HEK293 (cell line): Measurements from ENCODE around the gene SLC38A1.

Source experiments
- CTCF ChIA-PET: fragments of 350-600 bp; formaldehyde crosslinking; extraction: SDS; loops from one replicate; lab custom pipeline; 2021; ENCODE audit warnings: antibody characterized with exemption; lab: Yijun Ruan, JAX
- POLR2A ChIA-PET: fragments of 300-600 bp; formaldehyde crosslinking; extraction: SDS; loops from one replicate; lab custom pipeline; 2020; ENCODE audit warnings: antibody characterized with exemption, inconsistent platforms; lab: Yijun Ruan, JAX
- H3K27ac ChIP-seq: fragments of 200-500 bp; sonication (Bioruptor generic); 2 replicates; pipeline ENCODE4 v1.5.1; 2014; ENCODE audit warnings: low read depth, low read length, control low read depth, inconsistent platforms; ENCODE audit errors: extremely low read depth
- H3K36me3 ChIP-seq, 2 experiments: fragments of 200-500 bp in 1 of 2; sonication (Bioruptor generic) in 1 of 2; 1 replicate in 1 of 2; 2 replicates in 1 of 2; pipeline ENCODE4 v1.5.1; 2014 to 2017; ENCODE audit warnings: inconsistent platforms in 2 of 2, low read length in 2 of 2; ENCODE audit not compliant: control insufficient read depth in 2 of 2, insufficient read depth in 1 of 2
- H3K4me1 ChIP-seq: fragments of 200-500 bp; sonication (Bioruptor generic); 2 replicates; pipeline ENCODE4 v1.5.1; 2014; ENCODE audit warnings: mild to moderate bottlenecking, low read length, inconsistent platforms; ENCODE audit not compliant: control insufficient read depth, insufficient read depth
- H3K4me3 ChIP-seq: 2 replicates; pipeline ENCODE4 v1.5.1; 2011; ENCODE audit warnings: low read depth, mild to moderate bottlenecking, control low read depth, low read length, moderate library complexity
- H3K9me3 ChIP-seq: fragments of 200-500 bp; sonication (Bioruptor generic); 2 replicates; pipeline ENCODE4 v1.5.1; 2014; ENCODE audit warnings: low read depth, low read length, inconsistent platforms; ENCODE audit not compliant: control insufficient read depth, insufficient read depth
- OSR2 ChIP-seq: fragments of 450-650 bp; formaldehyde crosslinking; IDR thresholded peaks from 2 replicates; pipeline ENCODE4 v1.5.1; 2016; ENCODE audit warnings: missing biosample characterization, missing genetic modification characterization
- PBX3 ChIP-seq: sonication (generic); formaldehyde crosslinking; IDR thresholded peaks from 2 replicates; pipeline ENCODE4 v1.8.1; 2022; ENCODE audit warnings: mild to moderate bottlenecking, moderate library complexity, missing genetic modification reagents
- ZEB2 ChIP-seq: fragments of 450-650 bp; formaldehyde crosslinking; IDR thresholded peaks from 2 replicates; pipeline ENCODE4 v1.5.1; 2016; ENCODE audit warnings: missing biosample characterization, missing genetic modification characterization
- ZNF10 ChIP-seq: fragments of 450-650 bp; formaldehyde crosslinking; IDR thresholded peaks from 2 replicates; pipeline ENCODE4 v1.5.1; 2017; ENCODE audit warnings: missing biosample characterization, missing genetic modification characterization
- ZNF114 ChIP-seq: fragments of 450-650 bp; formaldehyde crosslinking; IDR thresholded peaks from 2 replicates; pipeline ENCODE4 v1.5.0; 2017; ENCODE audit warnings: missing biosample characterization, missing genetic modification characterization
- ZNF274 ChIP-seq, 2 experiments: fragments of 200-500 bp in 1 of 2; fragments of 450-650 bp in 1 of 2; sonication (Bioruptor generic) in 1 of 2; formaldehyde crosslinking in 1 of 2; IDR thresholded peaks; 2 replicates each; pipeline versions ENCODE4 v1.5.1 to v1.6.1; 2014 to 2016; ENCODE audit warnings: borderline replicate concordance in 1 of 2, inconsistent platforms in 1 of 2, low read length in 1 of 2, missing biosample characterization in 1 of 2, missing genetic modification characterization in 1 of 2
- ZNF423 ChIP-seq: fragments of 450-650 bp; formaldehyde crosslinking; IDR thresholded peaks from 2 replicates; pipeline ENCODE4 v1.5.1; 2016; ENCODE audit warnings: missing biosample characterization, missing genetic modification characterization
- ZNF488 ChIP-seq: fragments of 450-650 bp; formaldehyde crosslinking; IDR thresholded peaks from 2 replicates; pipeline ENCODE4 v1.5.1; 2016; ENCODE audit warnings: missing biosample characterization, missing genetic modification characterization
- ZNF510 ChIP-seq: fragments of 450-650 bp; formaldehyde crosslinking; IDR thresholded peaks from 2 replicates; pipeline ENCODE4 v1.5.1; 2018; ENCODE audit warnings: mild to moderate bottlenecking, missing genetic modification characterization, missing biosample characterization; ENCODE audit not compliant: insufficient replicate concordance
- ZNF544 ChIP-seq: fragments of 450-650 bp; formaldehyde crosslinking; IDR thresholded peaks from 2 replicates; pipeline ENCODE4 v1.5.0; 2017; ENCODE audit warnings: missing biosample characterization, missing genetic modification characterization
- ZNF585B ChIP-seq: fragments of 450-650 bp; formaldehyde crosslinking; IDR thresholded peaks from 2 replicates; pipeline ENCODE4 v1.5.1; 2016; ENCODE audit warnings: missing biosample characterization, missing genetic modification characterization
- ZNF610 ChIP-seq: fragments of 450-650 bp; formaldehyde crosslinking; IDR thresholded peaks from 2 replicates; pipeline ENCODE4 v1.5.1; 2016; ENCODE audit warnings: missing biosample characterization, missing genetic modification characterization, borderline replicate concordance
- TF ChIP-seq, protein P1 (sequence below): fragments of 450-650 bp; formaldehyde crosslinking; IDR thresholded peaks from 2 replicates; pipeline ENCODE4 v1.5.1; 2016; ENCODE audit warnings: missing biosample characterization, missing genetic modification characterization
- TF ChIP-seq, protein P2 (sequence below): fragments of 450-650 bp; formaldehyde crosslinking; IDR thresholded peaks from 2 replicates; pipeline ENCODE4 v1.5.1; 2016; ENCODE audit warnings: missing biosample characterization, missing genetic modification characterization
- TF ChIP-seq, protein P3 (sequence below): fragments of 450-650 bp; formaldehyde crosslinking; IDR thresholded peaks from 2 replicates; pipeline ENCODE4 v1.5.1; 2017; ENCODE audit warnings: missing biosample characterization, missing genetic modification characterization
- TF ChIP-seq, protein P4 (sequence below): fragments of 450-650 bp; formaldehyde crosslinking; conservative IDR thresholded peaks from 2 replicates; pipeline ENCODE4 v1.5.1; 2016; ENCODE audit warnings: low read depth, missing biosample characterization, missing genetic modification characterization
- TF ChIP-seq, protein P5 (sequence below): fragments of 450-650 bp; formaldehyde crosslinking; IDR thresholded peaks from 2 replicates; pipeline ENCODE4 v1.5.1; 2016; ENCODE audit warnings: missing biosample characterization, missing genetic modification characterization

Gene SLC38A1

DNA sequence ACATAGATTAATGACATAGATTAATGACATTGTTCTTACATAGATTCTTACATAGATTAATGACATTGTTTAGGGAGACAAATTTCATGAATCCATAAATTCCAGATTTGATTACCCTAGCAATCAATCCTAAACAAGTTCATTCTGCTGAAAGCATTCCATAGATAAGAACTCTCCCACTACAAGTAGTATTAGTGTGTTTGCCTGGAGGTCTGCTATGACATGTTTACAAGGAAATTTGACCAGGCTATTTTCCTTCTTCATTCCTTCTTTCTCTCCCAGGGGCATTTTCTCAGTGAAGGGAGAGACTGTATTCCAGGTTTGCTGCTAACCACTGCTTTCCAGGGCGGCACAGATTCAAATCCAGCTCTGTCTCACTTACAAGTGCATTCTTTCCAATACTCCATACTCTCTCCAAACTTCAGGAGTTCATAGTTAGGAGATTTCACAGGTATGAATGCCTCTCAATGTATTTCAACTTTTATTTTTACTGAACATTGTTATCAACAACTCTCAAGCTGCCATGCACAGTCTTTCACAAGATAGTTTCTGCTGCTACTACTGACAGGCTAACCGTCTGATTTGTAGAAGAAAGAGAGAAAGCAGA lies 134.5 kb downstream of the SLC38A1 start (continued):
- no peak; the same call in 1 of the 2 replicates for TF ChIP-seq ZNF585B
- TF ChIP-seq ZNF114 (tag by site-specific recombination) = no peak
- TF ChIP-seq ZNF610 (tag by site-specific recombination) = peak; percentile 64; the same call in 1 of the 2 replicates
- TF ChIP-seq, protein P1, sequence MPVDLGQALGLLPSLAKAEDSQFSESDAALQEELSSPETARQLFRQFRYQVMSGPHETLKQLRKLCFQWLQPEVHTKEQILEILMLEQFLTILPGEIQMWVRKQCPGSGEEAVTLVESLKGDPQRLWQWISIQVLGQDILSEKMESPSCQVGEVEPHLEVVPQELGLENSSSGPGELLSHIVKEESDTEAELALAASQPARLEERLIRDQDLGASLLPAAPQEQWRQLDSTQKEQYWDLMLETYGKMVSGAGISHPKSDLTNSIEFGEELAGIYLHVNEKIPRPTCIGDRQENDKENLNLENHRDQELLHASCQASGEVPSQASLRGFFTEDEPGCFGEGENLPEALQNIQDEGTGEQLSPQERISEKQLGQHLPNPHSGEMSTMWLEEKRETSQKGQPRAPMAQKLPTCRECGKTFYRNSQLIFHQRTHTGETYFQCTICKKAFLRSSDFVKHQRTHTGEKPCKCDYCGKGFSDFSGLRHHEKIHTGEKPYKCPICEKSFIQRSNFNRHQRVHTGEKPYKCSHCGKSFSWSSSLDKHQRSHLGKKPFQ (tag by site-specific recombination) = peak; percentile 78
- peak; percentile 94 for TF ChIP-seq OSR2 (tag by site-specific recombination)
- no peak for TF ChIP-seq ZNF274 (IDR thresholded peaks at IDR 0.05; ENCODE audit: low read length)
- TF ChIP-seq ZNF274 (tag by site-specific recombination; IDR thresholded peaks at IDR 0.05; ENCODE audit: borderline replicate concordance) = no peak
- TF ChIP-seq, protein P2, sequence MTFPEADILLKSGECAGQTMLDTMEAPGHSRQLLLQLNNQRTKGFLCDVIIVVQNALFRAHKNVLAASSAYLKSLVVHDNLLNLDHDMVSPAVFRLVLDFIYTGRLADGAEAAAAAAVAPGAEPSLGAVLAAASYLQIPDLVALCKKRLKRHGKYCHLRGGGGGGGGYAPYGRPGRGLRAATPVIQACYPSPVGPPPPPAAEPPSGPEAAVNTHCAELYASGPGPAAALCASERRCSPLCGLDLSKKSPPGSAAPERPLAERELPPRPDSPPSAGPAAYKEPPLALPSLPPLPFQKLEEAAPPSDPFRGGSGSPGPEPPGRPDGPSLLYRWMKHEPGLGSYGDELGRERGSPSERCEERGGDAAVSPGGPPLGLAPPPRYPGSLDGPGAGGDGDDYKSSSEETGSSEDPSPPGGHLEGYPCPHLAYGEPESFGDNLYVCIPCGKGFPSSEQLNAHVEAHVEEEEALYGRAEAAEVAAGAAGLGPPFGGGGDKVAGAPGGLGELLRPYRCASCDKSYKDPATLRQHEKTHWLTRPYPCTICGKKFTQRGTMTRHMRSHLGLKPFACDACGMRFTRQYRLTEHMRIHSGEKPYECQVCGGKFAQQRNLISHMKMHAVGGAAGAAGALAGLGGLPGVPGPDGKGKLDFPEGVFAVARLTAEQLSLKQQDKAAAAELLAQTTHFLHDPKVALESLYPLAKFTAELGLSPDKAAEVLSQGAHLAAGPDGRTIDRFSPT (tag by site-specific recombination) = no peak
- no peak for TF ChIP-seq ZNF544 (tag by site-specific recombination)
- TF ChIP-seq ZNF10 = peak; percentile 57; the same call in 1 of the 2 replicates
- 0 out of 2 replicates have a peak, but pooled peaks have one; percentile 35 for TF ChIP-seq ZNF423 (tag by site-specific recombination)
- no peak for TF ChIP-seq ZNF510 (tag by site-specific recombination)
- no peak for TF ChIP-seq ZNF488 (tag by site-specific recombination)
- TF ChIP-seq, protein P3, sequence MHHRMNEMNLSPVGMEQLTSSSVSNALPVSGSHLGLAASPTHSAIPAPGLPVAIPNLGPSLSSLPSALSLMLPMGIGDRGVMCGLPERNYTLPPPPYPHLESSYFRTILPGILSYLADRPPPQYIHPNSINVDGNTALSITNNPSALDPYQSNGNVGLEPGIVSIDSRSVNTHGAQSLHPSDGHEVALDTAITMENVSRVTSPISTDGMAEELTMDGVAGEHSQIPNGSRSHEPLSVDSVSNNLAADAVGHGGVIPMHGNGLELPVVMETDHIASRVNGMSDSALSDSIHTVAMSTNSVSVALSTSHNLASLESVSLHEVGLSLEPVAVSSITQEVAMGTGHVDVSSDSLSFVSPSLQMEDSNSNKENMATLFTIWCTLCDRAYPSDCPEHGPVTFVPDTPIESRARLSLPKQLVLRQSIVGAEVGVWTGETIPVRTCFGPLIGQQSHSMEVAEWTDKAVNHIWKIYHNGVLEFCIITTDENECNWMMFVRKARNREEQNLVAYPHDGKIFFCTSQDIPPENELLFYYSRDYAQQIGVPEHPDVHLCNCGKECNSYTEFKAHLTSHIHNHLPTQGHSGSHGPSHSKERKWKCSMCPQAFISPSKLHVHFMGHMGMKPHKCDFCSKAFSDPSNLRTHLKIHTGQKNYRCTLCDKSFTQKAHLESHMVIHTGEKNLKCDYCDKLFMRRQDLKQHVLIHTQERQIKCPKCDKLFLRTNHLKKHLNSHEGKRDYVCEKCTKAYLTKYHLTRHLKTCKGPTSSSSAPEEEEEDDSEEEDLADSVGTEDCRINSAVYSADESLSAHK = peak; percentile 83
- peak; percentile 66; the same call in 1 of the 2 replicates for TF ChIP-seq ZEB2

- no peaks in the 10 kb centered on the region for H3K9me3 ChIP-seq
- H3K4me1 ChIP-seq = peaks cover 9% of the 10 kb centered on the region
- ChIA-PET POLR2A (interaction anchor here (2.0 kb wide), 1 partner anchor 9 kb away, joined by 8 read pairs; no protein-coding TSS in a partner anchor), CTCF (interaction anchor here (0.6 to 2.4 kb wide), 4 partner anchors 9 to 867 kb away, joined by 3 to 13 read pairs (median 3); no protein-coding TSS in a partner anchor)
- H3K27ac ChIP-seq = no peak overlapping the region
- H3K4me3 ChIP-seq = no peak overlapping the region
- no peaks in the 10 kb centered on the region for H3K36me3 ChIP-seq
- TF ChIP-seq ZNF10 = no peak
- no peak for TF ChIP-seq PBX3 (CRISPR knock-in tag)
- TF ChIP-seq, protein P4, sequence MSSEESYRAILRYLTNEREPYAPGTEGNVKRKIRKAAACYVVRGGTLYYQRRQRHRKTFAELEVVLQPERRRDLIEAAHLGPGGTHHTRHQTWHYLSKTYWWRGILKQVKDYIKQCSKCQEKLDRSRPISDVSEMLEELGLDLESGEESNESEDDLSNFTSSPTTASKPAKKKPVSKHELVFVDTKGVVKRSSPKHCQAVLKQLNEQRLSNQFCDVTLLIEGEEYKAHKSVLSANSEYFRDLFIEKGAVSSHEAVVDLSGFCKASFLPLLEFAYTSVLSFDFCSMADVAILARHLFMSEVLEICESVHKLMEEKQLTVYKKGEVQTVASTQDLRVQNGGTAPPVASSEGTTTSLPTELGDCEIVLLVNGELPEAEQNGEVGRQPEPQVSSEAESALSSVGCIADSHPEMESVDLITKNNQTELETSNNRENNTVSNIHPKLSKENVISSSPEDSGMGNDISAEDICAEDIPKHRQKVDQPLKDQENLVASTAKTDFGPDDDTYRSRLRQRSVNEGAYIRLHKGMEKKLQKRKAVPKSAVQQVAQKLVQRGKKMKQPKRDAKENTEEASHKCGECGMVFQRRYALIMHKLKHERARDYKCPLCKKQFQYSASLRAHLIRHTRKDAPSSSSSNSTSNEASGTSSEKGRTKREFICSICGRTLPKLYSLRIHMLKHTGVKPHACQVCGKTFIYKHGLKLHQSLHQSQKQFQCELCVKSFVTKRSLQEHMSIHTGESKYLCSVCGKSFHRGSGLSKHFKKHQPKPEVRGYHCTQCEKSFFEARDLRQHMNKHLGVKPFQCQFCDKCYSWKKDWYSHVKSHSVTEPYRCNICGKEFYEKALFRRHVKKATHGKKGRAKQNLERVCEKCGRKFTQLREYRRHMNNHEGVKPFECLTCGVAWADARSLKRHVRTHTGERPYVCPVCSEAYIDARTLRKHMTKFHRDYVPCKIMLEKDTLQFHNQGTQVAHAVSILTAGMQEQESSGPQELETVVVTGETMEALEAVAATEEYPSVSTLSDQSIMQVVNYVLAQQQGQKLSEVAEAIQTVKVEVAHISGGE = no peak
- TF ChIP-seq, protein P5, sequence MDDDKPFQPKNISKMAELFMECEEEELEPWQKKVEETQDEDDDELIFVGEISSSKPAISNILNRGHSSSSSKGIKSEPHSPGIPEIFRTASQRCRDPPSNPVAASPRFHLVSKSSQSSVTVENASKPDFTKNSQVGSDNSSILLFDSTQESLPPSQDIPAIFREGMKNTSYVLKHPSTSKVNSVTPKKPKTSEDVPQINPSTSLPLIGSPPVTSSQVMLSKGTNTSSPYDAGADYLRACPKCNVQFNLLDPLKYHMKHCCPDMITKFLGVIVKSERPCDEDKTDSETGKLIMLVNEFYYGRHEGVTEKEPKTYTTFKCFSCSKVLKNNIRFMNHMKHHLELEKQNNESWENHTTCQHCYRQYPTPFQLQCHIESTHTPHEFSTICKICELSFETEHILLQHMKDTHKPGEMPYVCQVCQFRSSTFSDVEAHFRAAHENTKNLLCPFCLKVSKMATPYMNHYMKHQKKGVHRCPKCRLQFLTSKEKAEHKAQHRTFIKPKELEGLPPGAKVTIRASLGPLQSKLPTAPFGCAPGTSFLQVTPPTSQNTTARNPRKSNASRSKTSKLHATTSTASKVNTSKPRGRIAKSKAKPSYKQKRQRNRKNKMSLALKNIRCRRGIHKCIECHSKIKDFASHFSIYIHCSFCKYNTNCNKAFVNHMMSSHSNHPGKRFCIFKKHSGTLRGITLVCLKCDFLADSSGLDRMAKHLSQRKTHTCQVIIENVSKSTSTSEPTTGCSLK = no peak
These were observed 135.1 kb downstream of the SLC38A1 start for GRCh38 chr12:46133751-46134150.
